ENCODE measurements around the gene APOBEC3A. TPM values are rescaled to one million over a fixed set of nuclear protein-coding genes. Genes with fewer than 3 reads are reported as not detected.

Gene APOBEC3A
- total RNA-seq, 1 donor = not detected

- no peak for DNase-seq (ENCODE audit: low read depth)
- no peak for TF ChIP-seq CTCF (IDR thresholded peaks at IDR 0.05; ENCODE audit: insufficient read depth, low read length)
- H3K4me3 ChIP-seq (ENCODE audit: low read depth, low read length) = no peak overlapping the region
Measured at GRCh38 chr22:38935616-38936015, 21.8 kb upstream of the APOBEC3A start.

GRCh38 chr22:38936562-38936961 lies 20.8 kb upstream of the APOBEC3A start:
- no peak overlapping the region for H3K4me3 ChIP-seq (ENCODE audit: low read depth, low read length)
- no peak for TF ChIP-seq CTCF (IDR thresholded peaks at IDR 0.05; ENCODE audit: insufficient read depth, low read length)
- DNase-seq (ENCODE audit: low read depth) = no peak

GRCh38 chr22:38937036-38937435 lies 20.4 kb upstream of the APOBEC3A start:
- no peak for TF ChIP-seq CTCF (IDR thresholded peaks at IDR 0.05; ENCODE audit: insufficient read depth, low read length)
- DNase-seq (ENCODE audit: low read depth) = no peak
- H3K4me3 ChIP-seq (ENCODE audit: low read depth, low read length) = no peak overlapping the region

GRCh38 chr22:38937541-38937940 lies 19.9 kb upstream of the APOBEC3A start:
- DNase-seq (ENCODE audit: low read depth) = no peak
- H3K4me3 ChIP-seq (ENCODE audit: low read depth, low read length) = no peak overlapping the region
- TF ChIP-seq CTCF (IDR thresholded peaks at IDR 0.05; ENCODE audit: insufficient read depth, low read length) = no peak

- no peak for DNase-seq (ENCODE audit: low read depth)
- H3K4me3 ChIP-seq (ENCODE audit: low read depth, low read length) = no peak overlapping the region
- TF ChIP-seq CTCF (IDR thresholded peaks at IDR 0.05; ENCODE audit: insufficient read depth, low read length) = no peak
Measured at GRCh38 chr22:38938221-38938620, 19.2 kb upstream of the APOBEC3A start.

GRCh38 chr22:38938925-38939324 lies 18.5 kb upstream of the APOBEC3A start:
- TF ChIP-seq CTCF (IDR thresholded peaks at IDR 0.05; ENCODE audit: insufficient read depth, low read length) = no peak
- H3K4me3 ChIP-seq (ENCODE audit: low read depth, low read length) = no peak overlapping the region
- no peak for DNase-seq (ENCODE audit: low read depth)

GRCh38 chr22:38940811-38941384 lies 16.5 kb upstream of the APOBEC3A start:
- DNase-seq (ENCODE audit: low read depth) = no peak
- TF ChIP-seq CTCF (IDR thresholded peaks at IDR 0.05; ENCODE audit: insufficient read depth, low read length) = no peak
- H3K4me3 ChIP-seq (ENCODE audit: low read depth, low read length) = no peak overlapping the region
